Measurements from ENCODE around the gene TBC1D28. TPM values are rescaled to one million over a fixed set of nuclear protein-coding genes. Genes with fewer than 3 reads are reported as not detected.

TBC1D28 gene
- total RNA-seq, result not detected in 2 replicates

GRCh38 chr17:18644291-18644690, at the start of gene TBC1D28:
Gene TBC1D28 (minus strand): TSS chr17:18644391. CDS start chr17:18641352, 3,039 bp downstream.

GRCh38 chr17:18681767-18682571, 37.8 kb upstream of the TBC1D28 start, which contains the start of gene FOXO3B:
Gene FOXO3B (minus strand): TSS chr17:18682314. CDS start chr17:18681651, 663 bp downstream.

Small RNAs within 50 kb of the gene (small RNA-seq; reads per million reads assigned to genes)
- not detected for gene AC026271.2 (ENCODE audit: low replicate concordance)

Other genes starting within 250 kb of the TBC1D28 start
- gene LGALS9C, start 167.6 kb downstream of the TBC1D28 start, total RNA-seq, result not detected in 2 replicates
- 7.2 and 7.6 TPM in 2 replicates for gene FOXO3B, start 37.9 kb upstream of the TBC1D28 start, total RNA-seq
- gene FBXW10, start 99.7 kb upstream of the TBC1D28 start, total RNA-seq, result under 0.01 TPM in 2 replicates
- gene TVP23B, start 136.8 kb upstream of the TBC1D28 start, total RNA-seq, result 64.7 and 84.7 TPM in 2 replicates
- gene PRPSAP2, start 213.7 kb upstream of the TBC1D28 start, total RNA-seq, result 29.8 and 45.4 TPM in 2 replicates